ENCODE measurements around the gene ALDH4A1. TPM values are rescaled to one million over a fixed set of nuclear protein-coding genes. Genes with fewer than 3 reads are reported as not detected.
"Not testable (repeated sequence)": the region's sequence is repeated elsewhere in the genome, so short reads cannot be mapped to it uniquely, and the experiment has no call there.

Gene ALDH4A1
- total RNA-seq, 2 donors from 2014 or later: 9.6 to 24.2 TPM

- no peaks in the 10 kb centered on the region for H3K36me3 ChIP-seq
- TF ChIP-seq CTCF (IDR thresholded peaks at IDR 0.05): no peak
- no peaks in the 10 kb centered on the region for H3K27me3 ChIP-seq (replicated peaks; ENCODE audit: insufficient read depth)
- no peaks in the 10 kb centered on the region for H3K9me3 ChIP-seq
- H3K4me3 ChIP-seq: no peak overlapping the region
- no peak for ATAC-seq (ENCODE audit: insufficient number of reproducible peaks, low FRiP score, low read depth)
- H3K4me1 ChIP-seq (ENCODE audit: control insufficient read depth in 1 of 2, low read depth in 2 of 2): no peaks in the 10 kb centered on the region
- DNase-seq (ENCODE audit: low spot score): no peak
- H3K27ac ChIP-seq: no peak overlapping the region
These were observed 49.9 kb downstream of the ALDH4A1 start for GRCh38 chr1:18852501-18852900.

GRCh38 chr1:18849261-18849711, 53.1 kb downstream of the ALDH4A1 start:
- no peaks in the 10 kb centered on the region for H3K4me1 ChIP-seq (ENCODE audit: control insufficient read depth in 1 of 2, low read depth in 2 of 2)
- H3K36me3 ChIP-seq: no peaks in the 10 kb centered on the region
- no peaks in the 10 kb centered on the region for H3K27me3 ChIP-seq (replicated peaks; ENCODE audit: insufficient read depth)
- ATAC-seq (ENCODE audit: insufficient number of reproducible peaks, low FRiP score, low read depth) (no peak), DNase-seq (ENCODE audit: low spot score) (no peak)
- no peaks in the 10 kb centered on the region for H3K9me3 ChIP-seq
- H3K4me3 ChIP-seq: no peak overlapping the region
- no peak for TF ChIP-seq CTCF (IDR thresholded peaks at IDR 0.05)
- no peak overlapping the region for H3K27ac ChIP-seq

DNA sequence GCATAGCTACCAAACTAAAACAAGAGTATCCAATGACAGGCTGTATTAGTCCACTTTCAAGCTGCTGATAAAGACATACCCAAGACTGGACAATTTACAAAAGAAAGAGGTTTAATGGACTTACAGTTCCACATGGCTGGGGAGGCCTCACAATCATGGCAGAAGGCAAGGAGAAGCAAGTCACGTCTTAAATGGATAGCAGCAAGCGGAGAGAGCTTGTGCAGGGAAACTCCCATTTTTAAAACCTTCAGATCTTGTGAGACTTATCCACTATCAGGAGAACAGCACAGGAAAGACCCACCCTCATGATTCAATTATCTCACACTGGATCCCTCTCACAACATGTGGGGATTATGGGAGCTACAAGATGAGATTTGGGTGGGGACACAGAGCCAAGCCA, 54.6 kb downstream of the ALDH4A1 start:
- H3K36me3 ChIP-seq; H3K27ac ChIP-seq; H3K4me1 ChIP-seq (ENCODE audit: control insufficient read depth in 1 of 2, low read depth in 2 of 2); H3K27me3 ChIP-seq (replicated peaks; ENCODE audit: insufficient read depth); DNase-seq (ENCODE audit: low spot score); H3K9me3 ChIP-seq; H3K4me3 ChIP-seq; ATAC-seq (ENCODE audit: insufficient number of reproducible peaks, low FRiP score, low read depth): not testable (repeated sequence)

GRCh38 chr1:18840145-18840544, 62.2 kb downstream of the ALDH4A1 start:
- no peaks in the 10 kb centered on the region for H3K27me3 ChIP-seq (replicated peaks; ENCODE audit: insufficient read depth)
- no peak for TF ChIP-seq CTCF (IDR thresholded peaks at IDR 0.05)

DNA sequence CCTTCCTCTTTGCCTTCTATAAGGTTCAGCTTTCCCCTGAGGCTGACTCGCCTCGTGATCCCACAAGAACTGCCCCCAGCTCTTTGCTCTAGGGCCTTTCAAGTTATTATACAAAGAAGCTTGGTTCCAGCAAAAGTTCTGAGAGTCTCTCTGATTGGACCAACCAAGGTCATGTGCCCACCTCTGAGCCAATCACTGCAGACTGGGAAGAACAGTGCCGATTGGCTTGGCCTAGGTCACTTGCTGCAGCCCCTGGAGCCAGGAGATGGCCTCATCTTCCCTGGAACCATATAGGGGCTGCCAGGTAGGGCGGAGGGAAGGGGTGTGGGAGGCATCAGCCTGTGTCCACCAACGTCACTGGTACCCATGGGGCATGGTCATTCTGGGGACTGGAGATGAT, 65.7 kb downstream of the ALDH4A1 start:
- Histone ChIP-seq H3K4me1 (ENCODE audit: control insufficient read depth in 1 of 2, low read depth in 2 of 2) (no peaks in the 10 kb centered on the region), H3K4me3 (no peak overlapping the region), H3K36me3 (no peaks in the 10 kb centered on the region), H3K9me3 (no peaks in the 10 kb centered on the region), H3K27ac (no peak overlapping the region), H3K27me3 (replicated peaks; ENCODE audit: insufficient read depth) (no peaks in the 10 kb centered on the region)
- TF ChIP-seq CTCF (IDR thresholded peaks at IDR 0.05): no peak
- ATAC-seq (ENCODE audit: insufficient number of reproducible peaks, low FRiP score, low read depth): no peak
- no peak for DNase-seq (ENCODE audit: low spot score)

More at GRCh38 chr1:18840145-18840544, 62.2 kb downstream of the ALDH4A1 start:
- DNase-seq (ENCODE audit: low spot score) (no peak), ATAC-seq (ENCODE audit: insufficient number of reproducible peaks, low FRiP score, low read depth) (no peak)
- H3K36me3 ChIP-seq: no peaks in the 10 kb centered on the region
- H3K27ac ChIP-seq: no peak overlapping the region
- H3K4me3 ChIP-seq: no peak overlapping the region
- no peaks in the 10 kb centered on the region for H3K9me3 ChIP-seq
- no peaks in the 10 kb centered on the region for H3K4me1 ChIP-seq (ENCODE audit: control insufficient read depth in 1 of 2, low read depth in 2 of 2)

DNA sequence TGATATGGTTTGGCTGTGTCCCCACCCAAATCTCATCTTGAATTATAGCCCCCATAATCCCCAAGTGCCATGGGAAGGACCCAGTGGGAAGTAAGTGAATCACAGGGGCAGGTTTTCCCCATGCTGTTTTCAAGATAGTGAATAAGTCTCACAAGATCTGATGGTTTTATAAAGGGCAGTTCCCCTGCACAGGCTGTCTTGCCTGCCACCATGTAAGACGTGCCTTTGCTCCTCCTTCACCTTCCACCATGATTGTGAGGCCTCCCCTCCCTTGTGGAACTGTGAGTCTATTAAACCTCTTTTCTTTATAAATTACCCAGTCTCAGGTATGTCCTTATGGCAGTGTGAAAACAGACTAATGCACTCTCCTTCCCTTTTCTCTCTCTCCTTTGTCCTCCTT, 70.0 kb downstream of the ALDH4A1 start:
- not testable (repeated sequence) for H3K4me1 ChIP-seq (ENCODE audit: control insufficient read depth in 1 of 2, low read depth in 2 of 2); DNase-seq (ENCODE audit: low spot score); H3K27ac ChIP-seq; H3K36me3 ChIP-seq; H3K27me3 ChIP-seq (replicated peaks; ENCODE audit: insufficient read depth); H3K9me3 ChIP-seq; H3K4me3 ChIP-seq; ATAC-seq (ENCODE audit: insufficient number of reproducible peaks, low FRiP score, low read depth)
